K562 (cell line): ENCODE data around the gene TRIM47. TPM values are rescaled to one million over a fixed set of nuclear protein-coding genes. Genes with fewer than 3 reads are reported as not detected.

ENCODE experiments used
- CBFA2T2 ChIP-seq: fragments of 450-650 bp; conservative IDR thresholded peaks from 2 replicates; pipeline ENCODE4 v1.6.1; 2017; ENCODE audit warnings: mild to moderate bottlenecking
- CEBPB ChIP-seq: fragments of 450-650 bp; IDR thresholded peaks from 2 replicates; pipeline ENCODE4 v1.6.1; 2016; ENCODE audit warnings: missing genetic modification characterization, missing compliant biosample characterization
- DDX20 ChIP-seq: fragments of 450-650 bp; IDR thresholded peaks from 2 replicates; pipeline ENCODE4 v1.6.1; 2016; ENCODE audit warnings: missing genetic modification characterization, low read depth, mild to moderate bottlenecking, missing compliant biosample characterization, moderate library complexity
- FOXA3 ChIP-seq, 2 experiments: fragments of 450-650 bp in 1 of 2; sonication (generic) in 1 of 2; formaldehyde crosslinking; IDR thresholded peaks in 1 of 2; conservative IDR thresholded peaks in 1 of 2; 2 replicates each; pipeline versions ENCODE4 v1.4.0 to v1.8.0; 2020 to 2022; ENCODE audit warnings: mild to moderate bottlenecking in 2 of 2, missing genetic modification reagents in 1 of 2
- JUNB ChIP-seq: fragments of 450-650 bp; formaldehyde crosslinking; conservative IDR thresholded peaks from 2 replicates; pipeline ENCODE4 v1.4.0; 2020; ENCODE audit warnings: mild to moderate bottlenecking
- JUND ChIP-seq, 2 experiments: IDR thresholded peaks; 2 replicates in 1 of 2; 3 replicates in 1 of 2; pipeline ENCODE4 v1.6.1; 2011; ENCODE audit warnings: borderline replicate concordance in 2 of 2, low read depth in 2 of 2, low read length in 2 of 2, improper control_type of control experiment in 1 of 2, missing biosample characterization in 1 of 2, missing genetic modification characterization in 1 of 2, missing genetic modification reagents in 1 of 2
- MTA1 ChIP-seq: fragments of 450-650 bp; IDR thresholded peaks from 2 replicates; pipeline ENCODE4 v1.6.1; 2017; ENCODE audit warnings: borderline replicate concordance
- NONO ChIP-seq, 2 experiments: fragments of 200-400 bp in 1 of 2; fragments of 450-650 bp in 1 of 2; formaldehyde crosslinking in 1 of 2; IDR thresholded peaks; 2 replicates each; pipeline ENCODE4 v1.6.1; 2017; ENCODE audit warnings: low read depth in 2 of 2, mild to moderate bottlenecking in 2 of 2, moderate library complexity in 2 of 2, low read length in 1 of 2
- OTX1 ChIP-seq: fragments of 450-650 bp; formaldehyde crosslinking; IDR thresholded peaks from 2 replicates; pipeline ENCODE4 v1.4.0; 2022; ENCODE audit warnings: mild to moderate bottlenecking
- RBM14 ChIP-seq: fragments of 200-400 bp; formaldehyde crosslinking; IDR thresholded peaks from 2 replicates; pipeline ENCODE4 v1.6.1; 2018; ENCODE audit warnings: low read depth, mild to moderate bottlenecking, low read length, moderate library complexity, borderline replicate concordance; ENCODE audit not compliant: insufficient read depth
- SP2 ChIP-seq: IDR thresholded peaks from 2 replicates; pipeline ENCODE4 v1.6.1; 2011; ENCODE audit warnings: mild to moderate bottlenecking, low read depth, low read length, moderate library complexity; ENCODE audit not compliant: poor library complexity, severe bottlenecking; ENCODE audit errors: extremely low read depth
- SRSF7 ChIP-seq: fragments of 200-400 bp; formaldehyde crosslinking; optimal IDR thresholded peaks from 2 replicates; pipeline ENCODE3; 2017; ENCODE audit warnings: mild to moderate bottlenecking, low read depth, low read length
- TAF1 ChIP-seq: IDR thresholded peaks from 2 replicates; pipeline ENCODE4 v1.6.1; 2011; ENCODE audit warnings: mild to moderate bottlenecking, low read length, moderate library complexity; ENCODE audit not compliant: insufficient read depth, control insufficient read depth, severe bottlenecking; ENCODE audit errors: extremely low read depth
- TCF3 ChIP-seq: sonication (generic); formaldehyde crosslinking; IDR thresholded peaks from 2 replicates; pipeline ENCODE4 v1.4.0; 2020; ENCODE audit warnings: mild to moderate bottlenecking, missing genetic modification reagents
- TEAD1 ChIP-seq, 2 experiments: fragments of 450-650 bp in 1 of 2; sonication (generic) in 1 of 2; formaldehyde crosslinking; IDR thresholded peaks; 2 replicates each; pipeline versions ENCODE4 v1.4.0 to v1.8.0; 2020 to 2022; ENCODE audit warnings: mild to moderate bottlenecking in 2 of 2, missing genetic modification reagents in 1 of 2
- TOE1 ChIP-seq, 2 experiments: fragments of 450-650 bp in 1 of 2; sonication (generic) in 1 of 2; formaldehyde crosslinking in 1 of 2; IDR thresholded peaks; 2 replicates each; pipeline versions ENCODE4 v1.7.1 to v1.8.0; 2016 to 2022; ENCODE audit warnings: borderline replicate concordance in 2 of 2, mild to moderate bottlenecking in 2 of 2, antibody characterized with exemption in 1 of 2, inconsistent platforms in 1 of 2, low read depth in 1 of 2, missing genetic modification reagents in 1 of 2, moderate library complexity in 1 of 2
- YY1 ChIP-seq, 3 experiments: IDR thresholded peaks; 2 replicates each; pipeline ENCODE4 v1.6.1; 2011; ENCODE audit warnings: low read length in 2 of 3, mild to moderate bottlenecking in 2 of 3, moderate library complexity in 2 of 3, borderline replicate concordance in 1 of 3, control low read depth in 1 of 3, low read depth in 1 of 3; ENCODE audit not compliant: insufficient read depth in 3 of 3, insufficient replicate concordance in 2 of 3, control insufficient read depth in 1 of 3, insufficient read length in 1 of 3; ENCODE audit errors: extremely low read depth in 1 of 3
- ZBTB7A ChIP-seq: IDR thresholded peaks from 2 replicates; pipeline ENCODE4 v1.6.1; 2011; ENCODE audit warnings: low read depth, mild to moderate bottlenecking, low read length, moderate library complexity, borderline replicate concordance; ENCODE audit not compliant: control insufficient read depth
- ZNF583 ChIP-seq: fragments of 250-450 bp; sonication (Bioruptor Pico); IDR thresholded peaks from 2 replicates; pipeline ENCODE4 v1.4.0; 2020
- ZNF77 ChIP-seq: fragments of 250-450 bp; sonication (Bioruptor Pico); IDR thresholded peaks from 2 replicates; pipeline ENCODE4 v1.5.0; 2020
- ZNF778 ChIP-seq: fragments of 450-650 bp; formaldehyde crosslinking; IDR thresholded peaks from 2 replicates; pipeline ENCODE4 v1.4.0; 2020; ENCODE audit warnings: mild to moderate bottlenecking, moderate library complexity
- polyA plus RNA-seq, 8 experiments: library from polyadenylated mRNA; depleted of rRNA in 4 of 8; stranded (reverse) in 5 of 8; unstranded in 3 of 8; fragments of >200 nt; fragmentation: Nextera tagmentation in 2 of 8; fragmentation: Illumina TruSeq in 1 of 8; extraction: Ambion mirVana in 2 of 8; extraction: Trizol in 1 of 8; gene quantifications; 2 replicates each; pipeline versions ENCODE4 v1.2.1 to v1.2.3, GENCODE V29; 2011 to 2014; ENCODE audit warnings: inconsistent platforms in 1 of 8, missing spikeins in 1 of 8
- total RNA-seq, 7 experiments: library from RNA; depleted of rRNA in 6 of 7; stranded (reverse); fragments of >200 nt in 6 of 7; fragmentation: Illumina TruSeq in 2 of 7; extraction: Trizol in 2 of 7; gene quantifications; 2 replicates each; pipeline versions ENCODE4 v1.2.1 to v1.2.3, GENCODE V29; 2011 to 2021; ENCODE audit warnings: low replicate concordance in 1 of 7
- TF ChIP-seq, protein P1 (sequence below): fragments of 450-650 bp; IDR thresholded peaks from one replicate; pipeline ENCODE4 v1.6.1; 2018; ENCODE audit warnings: mild to moderate bottlenecking, moderate library complexity; ENCODE audit not compliant: partially characterized antibody
- TF ChIP-seq, protein P2 (sequence below): fragments of 250-450 bp; sonication (Bioruptor Pico); IDR thresholded peaks from 2 replicates; pipeline ENCODE4 v1.5.0; 2020; ENCODE audit warnings: mild to moderate bottlenecking

TRIM47 gene
- total and polyA plus RNA-seq, 9 of the 15 experiments (the other 6 are each of a cell fraction or from before 2014, with no cell fraction given), result 0.56 to 6.1 (median 3.2) TPM

GRCh38 chr17:75845058-75845711 lies 33.2 kb downstream of the TRIM47 start (continued):
- TF ChIP-seq CEBPB (tag) (no peak), RBM14 (no peak), SP2 (no peak), CBFA2T2 (0 out of 2 replicates have a peak, but pooled peaks have one; percentile 27), JUNB (CRISPR knock-in tag) (no peak), OTX1 (peak; percentile 82), DDX20 (tag) (no peak), TCF3 (peak; percentile 45; the same call in 1 of the 2 replicates), FOXA3 (CRISPR knock-in tag; conservative IDR thresholded peaks at IDR 0.05 in 1 of 2, IDR thresholded peaks at IDR 0.05 in 1 of 2) (0 out of 4 replicates have a peak, but pooled peaks of 1 of the 2 experiments have one; percentile 50), ZNF583 (CRISPR knock-in tag) (0 out of 2 replicates have a peak, but pooled peaks have one; percentile 6), YY1 (IDR thresholded peaks at IDR 0.05; ENCODE audit: borderline replicate concordance in 1 of 3, control insufficient read depth in 1 of 3, extremely low read depth in 1 of 3, insufficient read depth in 3 of 3, insufficient read length in 1 of 3, insufficient replicate concordance in 2 of 3, low read depth in 1 of 3, low read length in 2 of 3) (peak in 2 of 3 experiments; percentile 67 to 74), TEAD1 (CRISPR knock-in tag; IDR thresholded peaks at IDR 0.05) (peak; percentile 15 to 71; a peak in 3 of 4 replicates), ZBTB7A (no peak), NONO (IDR thresholded peaks at IDR 0.05; ENCODE audit: low read depth in 2 of 2, low read length in 1 of 2) (no peak), MTA1 (peak; percentile 72; the same call in 1 of the 2 replicates), SRSF7 (no peak), ZNF778 (CRISPR knock-in tag) (no peak), TOE1 (IDR thresholded peaks at IDR 0.05; ENCODE audit: borderline replicate concordance) (peak; percentile 79; the same call in 1 of the 2 replicates), TOE1 (CRISPR knock-in tag; IDR thresholded peaks at IDR 0.05; ENCODE audit: borderline replicate concordance, low read depth) (no peak), TAF1 (peak; percentile 73), ZNF77 (CRISPR knock-in tag) (no peak), JUND (IDR thresholded peaks at IDR 0.05; ENCODE audit: borderline replicate concordance, low read depth, low read length) (peak; percentile 66), JUND (tag; IDR thresholded peaks at IDR 0.05; ENCODE audit: borderline replicate concordance, low read depth, low read length) (peak; percentile 67; the same call in 2 of the 3 replicates)
- TF ChIP-seq, protein P1, sequence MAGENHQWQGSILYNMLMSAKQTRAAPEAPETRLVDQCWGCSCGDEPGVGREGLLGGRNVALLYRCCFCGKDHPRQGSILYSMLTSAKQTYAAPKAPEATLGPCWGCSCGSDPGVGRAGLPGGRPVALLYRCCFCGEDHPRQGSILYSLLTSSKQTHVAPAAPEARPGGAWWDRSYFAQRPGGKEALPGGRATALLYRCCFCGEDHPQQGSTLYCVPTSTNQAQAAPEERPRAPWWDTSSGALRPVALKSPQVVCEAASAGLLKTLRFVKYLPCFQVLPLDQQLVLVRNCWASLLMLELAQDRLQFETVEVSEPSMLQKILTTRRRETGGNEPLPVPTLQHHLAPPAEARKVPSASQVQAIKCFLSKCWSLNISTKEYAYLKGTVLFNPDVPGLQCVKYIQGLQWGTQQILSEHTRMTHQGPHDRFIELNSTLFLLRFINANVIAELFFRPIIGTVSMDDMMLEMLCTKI, result no peak
- TF ChIP-seq, protein P2, sequence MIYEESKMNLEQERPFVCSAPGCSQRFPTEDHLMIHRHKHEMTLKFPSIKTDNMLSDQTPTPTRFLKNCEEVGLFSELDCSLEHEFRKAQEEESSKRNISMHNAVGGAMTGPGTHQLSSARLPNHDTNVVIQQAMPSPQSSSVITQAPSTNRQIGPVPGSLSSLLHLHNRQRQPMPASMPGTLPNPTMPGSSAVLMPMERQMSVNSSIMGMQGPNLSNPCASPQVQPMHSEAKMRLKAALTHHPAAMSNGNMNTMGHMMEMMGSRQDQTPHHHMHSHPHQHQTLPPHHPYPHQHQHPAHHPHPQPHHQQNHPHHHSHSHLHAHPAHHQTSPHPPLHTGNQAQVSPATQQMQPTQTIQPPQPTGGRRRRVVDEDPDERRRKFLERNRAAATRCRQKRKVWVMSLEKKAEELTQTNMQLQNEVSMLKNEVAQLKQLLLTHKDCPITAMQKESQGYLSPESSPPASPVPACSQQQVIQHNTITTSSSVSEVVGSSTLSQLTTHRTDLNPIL (CRISPR knock-in tag), result no peak
